Right atrium auricular region (tissue), 2 donors: ENCODE data around the gene PLEKHA7. TPM values are rescaled to one million over a fixed set of nuclear protein-coding genes. Genes with fewer than 3 reads are reported as not detected.

ENCODE experiments used
- DNase-seq: peaks from one replicate; pipeline ENCODE4 v3.0.0-alpha.2; 2019; ENCODE audit warnings: low spot score
- H3K27ac ChIP-seq, 2 donors: fragments of 200-600 bp; sonication (generic); 1 replicate in 1 of 2; 2 replicates in 1 of 2; pipeline ENCODE4 v1.5.1; 2016 to 2019
- H3K27me3 ChIP-seq, 2 donors: fragments of 200-600 bp; sonication (generic); one replicate each; pipeline versions ENCODE4 v1.5.1 to v1.6.0; 2017 to 2019
- H3K36me3 ChIP-seq: fragments of 200-600 bp; sonication (generic); one replicate; pipeline ENCODE4 v1.5.1; 2016
- H3K4me1 ChIP-seq, 2 donors: fragments of 200-600 bp; sonication (generic); one replicate each; pipeline versions ENCODE4 v1.5.1 to v1.6.0; 2017 to 2019
- H3K4me3 ChIP-seq, 2 donors: fragments of 200-600 bp; sonication (generic); 1 replicate in 1 of 2; 2 replicates in 1 of 2; pipeline ENCODE4 v1.5.1; 2017 to 2019; ENCODE audit warnings: mild to moderate bottlenecking in 1 of 2, moderate library complexity in 1 of 2
- H3K9me3 ChIP-seq, 2 donors: fragments of 200-600 bp; sonication (generic); one replicate each; pipeline ENCODE4 v1.5.1; 2019
- CTCF ChIP-seq, 2 donors: fragments of 200-600 bp; sonication (generic); IDR thresholded peaks; one replicate each; pipeline ENCODE4 v1.5.1; 2019; ENCODE audit warnings: antibody characterized with exemption in 2 of 2
- total RNA-seq, 2 donors: library from RNA; depleted of rRNA; stranded (reverse); fragments of >200 nt; gene quantifications; one replicate each; pipeline ENCODE4 v1.1.0, GENCODE V29; 2016

PLEKHA7 gene
- total RNA-seq, 2 donors from 2014 or later = 18.8 to 24.6 TPM

GRCh38 chr11:16767957-16768356, 246.3 kb downstream of the PLEKHA7 start:
- Histone ChIP-seq H3K36me3 (no peaks in the 10 kb centered on the region), H3K4me3 (no peak overlapping the region), H3K4me1 (no peaks in the 10 kb centered on the region), H3K27ac (no peak overlapping the region), H3K9me3 (no peaks in the 10 kb centered on the region), H3K27me3 (no peaks in the 10 kb centered on the region)
- TF ChIP-seq CTCF (IDR thresholded peaks at IDR 0.05) = no peak
- no peak for DNase-seq

GRCh38 chr11:16767137-16767536, 247.1 kb downstream of the PLEKHA7 start:
- DNase-seq = no peak
- no peak overlapping the region for H3K27ac ChIP-seq
- H3K4me1 ChIP-seq = no peaks in the 10 kb centered on the region
- H3K4me3 ChIP-seq = no peak overlapping the region
- H3K9me3 ChIP-seq = no peaks in the 10 kb centered on the region
- no peaks in the 10 kb centered on the region for H3K36me3 ChIP-seq
- no peak for TF ChIP-seq CTCF (IDR thresholded peaks at IDR 0.05)
- no peaks in the 10 kb centered on the region for H3K27me3 ChIP-seq

- Histone ChIP-seq H3K36me3 (no peaks in the 10 kb centered on the region), H3K4me1 (no peaks in the 10 kb centered on the region)
Observed at GRCh38 chr11:16764888-16765287, 249.3 kb downstream of the PLEKHA7 start.

GRCh38 chr11:16763746-16764145, 250.5 kb downstream of the PLEKHA7 start:
- no peaks in the 10 kb centered on the region for H3K4me1 ChIP-seq
- H3K36me3 ChIP-seq = peaks cover 3% of the 10 kb centered on the region
- H3K9me3 ChIP-seq = no peaks in the 10 kb centered on the region
- H3K27me3 ChIP-seq = no peaks in the 10 kb centered on the region
- TF ChIP-seq CTCF (IDR thresholded peaks at IDR 0.05) = no peak
- no peak overlapping the region for H3K4me3 ChIP-seq
- H3K27ac ChIP-seq = no peak overlapping the region
- no peak for DNase-seq

More at GRCh38 chr11:16764888-16765287, 249.3 kb downstream of the PLEKHA7 start:
- no peak for TF ChIP-seq CTCF (IDR thresholded peaks at IDR 0.05)
- no peak overlapping the region for H3K4me3 ChIP-seq
- no peaks in the 10 kb centered on the region for H3K9me3 ChIP-seq
- DNase-seq = no peak
- H3K27ac ChIP-seq = no peak overlapping the region
- no peaks in the 10 kb centered on the region for H3K27me3 ChIP-seq

GRCh38 chr11:16759857-16760508, 254.2 kb downstream of the PLEKHA7 start:
- DNase-seq = no peak
- peak overlapping the region in 1 of 2 donors; percentile 14 for H3K27ac ChIP-seq
- TF ChIP-seq CTCF (IDR thresholded peaks at IDR 0.05) = no peak
- no peaks in the 10 kb centered on the region for H3K9me3 ChIP-seq
- H3K27me3 ChIP-seq = no peaks in the 10 kb centered on the region
- peaks cover 35% of the 10 kb centered on the region for H3K36me3 ChIP-seq
- no peak overlapping the region for H3K4me3 ChIP-seq
- H3K4me1 ChIP-seq = no peaks in the 10 kb centered on the region
